Measurements from ENCODE around the gene RWDD3.

Gene RWDD3

DNA sequence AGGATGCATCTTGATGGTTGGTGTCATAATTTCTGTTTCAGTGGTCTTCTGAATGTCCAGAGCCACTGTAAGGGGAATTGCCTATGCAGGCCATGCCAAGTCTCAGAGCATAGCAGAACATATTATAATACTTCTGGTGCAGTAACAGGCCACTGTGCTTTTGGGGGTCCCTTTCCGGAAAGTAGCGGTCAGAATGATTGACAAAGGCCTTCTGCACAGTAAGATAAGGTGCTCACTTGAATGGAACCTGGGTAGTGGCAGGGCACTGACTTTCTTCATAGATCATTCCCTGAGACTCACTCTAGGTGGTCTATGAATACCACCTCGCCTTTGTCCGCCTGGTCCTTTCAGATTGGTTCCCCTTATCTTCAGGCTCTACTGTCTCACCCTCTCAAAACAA lies 28.9 kb downstream of the RWDD3 start:
- ChIA-PET POLR2A (no interaction called here), CTCF (interaction anchor here (0.9 kb wide), 1 partner anchor 56 kb away, joined by 5 read pairs; no protein-coding TSS in a partner anchor)
- H3K4me3 ChIP-seq (ENCODE audit: low read depth, low read length), result no peak overlapping the region
- no peaks in the 10 kb centered on the region for H3K9me3 ChIP-seq (ENCODE audit: control insufficient read depth, insufficient read depth, low read depth, low read length)
- no peaks in the 10 kb centered on the region for H3K36me3 ChIP-seq (ENCODE audit: control insufficient read depth in 2 of 2, insufficient read depth in 1 of 2, low read length in 2 of 2)
- no peaks in the 10 kb centered on the region for H3K4me1 ChIP-seq (ENCODE audit: control insufficient read depth, insufficient read depth, low read length)
- TF ChIP-seq RBAK (tag by site-specific recombination; IDR thresholded peaks at IDR 0.05) (no peak), ZNF777 (tag by site-specific recombination; IDR thresholded peaks at IDR 0.05; ENCODE audit: borderline replicate concordance) (no peak), ZNF433 (tag by site-specific recombination; IDR thresholded peaks at IDR 0.05; ENCODE audit: low read depth) (no peak), ZNF654 (tag by site-specific recombination; IDR thresholded peaks at IDR 0.05; ENCODE audit: low read depth) (no peak), ZBTB11 (tag by site-specific recombination; conservative IDR thresholded peaks at IDR 0.05; ENCODE audit: low read depth) (no peak), ZNF174 (tag by site-specific recombination; IDR thresholded peaks at IDR 0.05) (no peak)
- H3K27ac ChIP-seq (ENCODE audit: extremely low read depth, low read depth, low read length), result no peak overlapping the region

- Histone ChIP-seq H3K9me3 (ENCODE audit: control insufficient read depth, insufficient read depth, low read depth, low read length) (no peaks in the 10 kb centered on the region), H3K4me3 (ENCODE audit: low read depth, low read length) (no peak overlapping the region), H3K4me1 (ENCODE audit: control insufficient read depth, insufficient read depth, low read length) (no peaks in the 10 kb centered on the region), H3K36me3 (ENCODE audit: control insufficient read depth in 2 of 2, insufficient read depth in 1 of 2, low read length in 2 of 2) (no peaks in the 10 kb centered on the region), H3K27ac (ENCODE audit: extremely low read depth, low read depth, low read length) (no peak overlapping the region)
- POLR2A ChIA-PET, result interaction anchor here (0.7 kb wide), 1 partner anchor 460 kb away, joined by 3 read pairs; no protein-coding TSS in a partner anchor
- CTCF ChIA-PET, result no interaction called here
- TF ChIP-seq KLF10 (tag by site-specific recombination; IDR thresholded peaks at IDR 0.05) (no peak), ZNF114 (tag by site-specific recombination; IDR thresholded peaks at IDR 0.05) (no peak), ZNF624 (tag by site-specific recombination; IDR thresholded peaks at IDR 0.05) (no peak), ZNF112 (tag by site-specific recombination; IDR thresholded peaks at IDR 0.05) (no peak), EGR2 (tag by site-specific recombination; IDR thresholded peaks at IDR 0.05; ENCODE audit: low read depth) (no peak)
Measured at GRCh38 chr1:95263450-95263849, 29.4 kb downstream of the RWDD3 start.

DNA sequence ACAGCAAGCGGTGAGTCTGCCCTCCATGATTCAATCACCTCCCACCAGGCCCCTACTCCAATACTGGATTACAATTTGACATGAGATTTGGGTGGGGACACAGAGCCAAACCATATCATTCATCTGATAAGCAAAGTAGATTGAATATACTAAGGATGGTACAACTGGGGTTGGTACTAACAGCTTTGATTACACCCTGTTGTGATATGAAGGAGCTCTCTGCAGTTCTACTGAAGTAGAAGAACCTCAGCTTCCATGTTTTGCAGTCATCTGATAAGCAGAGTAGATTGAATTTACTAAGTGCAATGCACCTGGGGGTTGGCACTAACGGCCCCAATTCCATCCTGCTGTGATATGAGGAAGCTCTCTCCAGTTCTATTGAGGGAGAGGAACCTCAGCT lies 31.1 kb downstream of the RWDD3 start:
- Histone ChIP-seq H3K36me3 (ENCODE audit: control insufficient read depth in 2 of 2, insufficient read depth in 1 of 2, low read length in 2 of 2) (no peaks in the 10 kb centered on the region), H3K27ac (ENCODE audit: extremely low read depth, low read depth, low read length) (no peak overlapping the region), H3K9me3 (ENCODE audit: control insufficient read depth, insufficient read depth, low read depth, low read length) (no peaks in the 10 kb centered on the region), H3K4me1 (ENCODE audit: control insufficient read depth, insufficient read depth, low read length) (no peaks in the 10 kb centered on the region), H3K4me3 (ENCODE audit: low read depth, low read length) (no peak overlapping the region)
- TF ChIP-seq ZNF623 (tag by site-specific recombination; IDR thresholded peaks at IDR 0.05) (no peak), ZNF571 (tag by site-specific recombination; IDR thresholded peaks at IDR 0.05) (no peak), ZNF121 (tag by site-specific recombination; IDR thresholded peaks at IDR 0.05) (no peak), SCRT1 (tag by site-specific recombination; IDR thresholded peaks at IDR 0.05; ENCODE audit: borderline replicate concordance) (no peak), ZNF394 (tag by site-specific recombination; IDR thresholded peaks at IDR 0.05; ENCODE audit: borderline replicate concordance) (no peak), ZNF792 (tag by site-specific recombination; IDR thresholded peaks at IDR 0.05) (no peak), ZNF707 (tag by site-specific recombination; IDR thresholded peaks at IDR 0.05) (no peak), ZBTB21 (tag by site-specific recombination; IDR thresholded peaks at IDR 0.05) (no peak)
- ChIA-PET CTCF (no interaction called here), POLR2A (no interaction called here)
